Endothelial cell of umbilical vein (primary cell): ENCODE data around the gene TMEM97. TPM values are rescaled to one million over a fixed set of nuclear protein-coding genes. Genes with fewer than 3 reads are reported as not detected.

Experiments used
- BruUV-seq: library from RNA; stranded (reverse); fragments of 400-500 nt; replicated peaks from 2 replicates; lab custom pipeline; 2021; lab: Mats Ljungman, UMichigan
- CTCF ChIA-PET: fragments of 300-600, 350-600 bp; sonication (Branson Sonifier 250); formaldehyde crosslinking; loops from one replicate; lab custom pipeline; 2021; ENCODE audit warnings: antibody characterized with exemption, inconsistent platforms; lab: Charles Lee
- POLR2A ChIA-PET: fragments of 300-600, 350-600 bp; sonication (Branson Sonifier 250); formaldehyde crosslinking; loops from one replicate; lab custom pipeline; 2021; ENCODE audit warnings: antibody characterized with exemption, inconsistent platforms; lab: Charles Lee
- DNase-seq: peaks from one replicate; pipeline ENCODE4 v3.0.0-alpha.2; 2011; ENCODE audit warnings: low read depth, low spot score
- FAIRE-seq: peaks from 2 replicates; lab custom pipeline; 2011; peaks lifted over from hg19 to GRCh38; lab: Jason Lieb, UNC
- H2AFZ ChIP-seq: 2 replicates; pipeline ENCODE4 v1.6.0; 2012; ENCODE audit warnings: low read depth, low read length, control low read depth, inconsistent platforms
- H3K27ac ChIP-seq: 2 replicates; pipeline ENCODE4 v1.5.1; 2011; ENCODE audit warnings: low read depth, mild to moderate bottlenecking, control low read depth, low read length, moderate library complexity; ENCODE audit not compliant: insufficient read depth
- H3K27me3 ChIP-seq, 2 experiments: 2 replicates each; pipeline versions ENCODE4 v1.6.0 to v1.6.1; 2011; ENCODE audit warnings: low read length in 2 of 2, mixed read lengths in 1 of 2; ENCODE audit not compliant: control insufficient read depth in 2 of 2, insufficient read depth in 2 of 2
- H3K36me3 ChIP-seq, 2 experiments: 2 replicates in 1 of 2; 3 replicates in 1 of 2; pipeline ENCODE4 v1.5.1; 2011; ENCODE audit warnings: low read length in 2 of 2, mild to moderate bottlenecking in 1 of 2, moderate library complexity in 1 of 2; ENCODE audit not compliant: control insufficient read depth in 2 of 2, insufficient read depth in 2 of 2; ENCODE audit errors: extremely low read depth in 1 of 2
- H3K4me1 ChIP-seq: 3 replicates; pipeline ENCODE4 v1.5.1; 2011; ENCODE audit warnings: mild to moderate bottlenecking, low read length; ENCODE audit not compliant: control insufficient read depth, insufficient read depth; ENCODE audit errors: extremely low read depth
- H3K4me2 ChIP-seq: 2 replicates; pipeline ENCODE4 v1.6.1; 2011; ENCODE audit warnings: low read length, control low read depth, mixed read lengths; ENCODE audit not compliant: insufficient read depth
- H3K4me3 ChIP-seq, 3 experiments: fragments of 200-600 bp in 1 of 3; sonication (generic), shearing (Covaris generic) in 1 of 3; replicated peaks in 1 of 3; 2 replicates each; pipeline ENCODE4 v1.5.1; 2011 to 2016; ENCODE audit warnings: control low read depth in 3 of 3, low read length in 3 of 3, mild to moderate bottlenecking in 2 of 3, inconsistent platforms in 1 of 3, low read depth in 1 of 3, moderate library complexity in 1 of 3; ENCODE audit not compliant: insufficient read depth in 1 of 3
- H3K79me2 ChIP-seq: 2 replicates; pipeline ENCODE4 v1.6.0; 2012; ENCODE audit warnings: low read length, inconsistent platforms; ENCODE audit not compliant: control insufficient read depth, insufficient read depth
- H3K9ac ChIP-seq: replicated peaks from 2 replicates; pipeline ENCODE3; 2011; ENCODE audit warnings: low read length, control low read depth; ENCODE audit not compliant: insufficient read depth; ENCODE audit errors: extremely low read depth
- H3K9me1 ChIP-seq: replicated peaks from 3 replicates; pipeline ENCODE4 v1.6.0; 2011; ENCODE audit warnings: mild to moderate bottlenecking, low read length; ENCODE audit not compliant: control insufficient read depth, insufficient read depth; ENCODE audit errors: extremely low read depth
- H3K9me3 ChIP-seq: replicated peaks from 2 replicates; pipeline ENCODE4 v1.5.1; 2012; ENCODE audit warnings: low read length, inconsistent platforms; ENCODE audit not compliant: control insufficient read depth, insufficient read depth
- H4K20me1 ChIP-seq: replicated peaks from 2 replicates; pipeline ENCODE3; 2011; ENCODE audit warnings: mild to moderate bottlenecking, low read length; ENCODE audit not compliant: control insufficient read depth, insufficient read depth; ENCODE audit errors: extremely low read depth
- CTCF ChIP-seq, 2 donors: IDR thresholded peaks; 1 replicate in 1 of 2; 2 replicates in 1 of 2; pipeline ENCODE4 v1.5.1; 2011; ENCODE audit warnings: low read length in 2 of 2, mild to moderate bottlenecking in 2 of 2, moderate library complexity in 2 of 2, control low read depth in 1 of 2, inconsistent platforms in 1 of 2, low read depth in 1 of 2; ENCODE audit not compliant: insufficient read depth in 1 of 2; ENCODE audit errors: extremely low read depth in 1 of 2
- EZH2 ChIP-seq: IDR thresholded peaks from 2 replicates; pipeline ENCODE4 v1.6.1; 2012; ENCODE audit warnings: borderline replicate concordance, low read depth, mild to moderate bottlenecking, moderate library complexity, low read length, inconsistent platforms; ENCODE audit not compliant: severe bottlenecking
- FOS ChIP-seq: IDR thresholded peaks from 2 replicates; pipeline ENCODE4 v1.6.1; 2011; ENCODE audit warnings: mild to moderate bottlenecking, low read length, moderate library complexity, borderline replicate concordance; ENCODE audit not compliant: insufficient read depth
- GATA2 ChIP-seq: IDR thresholded peaks from 2 replicates; pipeline ENCODE4 v1.7.0; 2011; ENCODE audit warnings: low read depth, mild to moderate bottlenecking, moderate library complexity, mixed read lengths, low read length; ENCODE audit not compliant: insufficient read length, insufficient read depth
- JUN ChIP-seq: IDR thresholded peaks from 2 replicates; pipeline ENCODE4 v1.6.1; 2011; ENCODE audit warnings: borderline replicate concordance, low read depth; ENCODE audit not compliant: insufficient read length, insufficient read depth
- MYC ChIP-seq: IDR thresholded peaks from one replicate; pipeline ENCODE4 v1.6.1; 2011; ENCODE audit warnings: mild to moderate bottlenecking, low read depth, low read length
- POLR2A ChIP-seq: IDR thresholded peaks from 2 replicates; pipeline ENCODE4 v1.6.1; 2012; ENCODE audit warnings: low read depth, mild to moderate bottlenecking, control low read depth, low read length
- POLR2AphosphoS5 ChIP-seq: IDR thresholded peaks from 2 replicates; pipeline ENCODE4 v1.6.1; 2012; ENCODE audit warnings: low read depth, mild to moderate bottlenecking, control low read depth, low read length, moderate library complexity; ENCODE audit not compliant: insufficient read depth
- dilution Hi-C: fragments of 300-500 bp; cut with MboI; formaldehyde crosslinking; loops from one replicate; pipeline ENCODE4 v1.15.0; 2019; ENCODE audit warnings: low sequenced_read_pairs; ENCODE audit not compliant: extremely low pct_ligation_motif_present
- intact Hi-C: fragments of 100-400 bp; cut with micrococcal nuclease; formaldehyde crosslinking; loops from one replicate; pipeline ENCODE4 v1.10.0; 2022
- polyA plus RNA-seq, 4 experiments: library from polyadenylated mRNA; depleted of rRNA in 3 of 4; stranded (reverse) in 3 of 4; unstranded in 1 of 4; fragments of >200 nt; gene quantifications; 2 replicates each; pipeline versions ENCODE4 v1.2.1 to v1.2.3, GENCODE V29; 2011 to 2012; ENCODE audit warnings: missing spikeins in 1 of 4
- total RNA-seq: library from RNA; stranded (reverse); gene quantifications from 2 replicates; pipeline ENCODE4 v1.2.3, GENCODE V29; 2021
- TF ChIP-seq, protein P1 (sequence below): IDR thresholded peaks from 2 replicates; pipeline ENCODE4 v1.6.1; 2011; ENCODE audit not compliant: insufficient read depth, insufficient read length

Gene TMEM97
- total and polyA plus RNA-seq, 2 donors (not counting 3 experiments of a cell fraction or from before 2014, with no cell fraction given): 27.0 to 43.5 TPM

DNA sequence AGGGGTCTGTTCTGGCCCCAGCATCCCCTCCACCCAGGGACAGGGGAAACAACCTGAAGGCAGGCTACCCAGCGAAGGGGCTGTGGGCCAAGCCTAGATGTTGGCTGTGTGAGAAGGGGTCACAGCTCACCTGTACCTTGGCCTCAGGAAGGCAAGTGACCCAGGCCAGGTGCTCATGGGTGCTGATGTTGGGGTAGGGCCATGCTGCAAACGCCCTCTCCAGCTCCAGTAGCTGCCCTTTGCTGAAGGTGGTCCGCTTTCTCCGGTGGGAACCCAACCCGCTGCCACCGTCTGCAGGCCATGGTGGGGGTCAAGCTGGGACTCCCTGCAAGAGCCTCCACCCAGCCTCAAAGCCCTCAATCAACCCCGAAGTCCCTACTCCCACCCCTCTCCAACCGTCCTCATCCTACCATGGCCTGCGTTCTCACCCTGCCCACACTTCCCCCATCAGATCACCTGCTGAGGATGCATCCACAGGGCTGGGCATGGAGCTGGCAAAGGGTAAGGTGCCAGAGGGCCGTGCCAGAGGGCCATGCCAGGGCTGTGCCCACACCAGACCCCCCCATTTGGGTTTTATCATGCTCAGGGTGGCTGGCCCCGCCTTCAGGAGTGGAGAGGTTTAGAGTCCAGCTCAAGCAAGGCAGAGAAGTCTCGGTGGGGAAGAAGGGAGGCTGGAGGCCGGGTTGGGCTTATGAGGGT is 45.8 kb downstream of the TMEM97 start, which contains the start of gene SEBOX:
TSS of gene SEBOX (minus strand) at position 535 of the 699 bp plus-strand sequence. CDS start at position 487, 48 bp downstream.
- CTCF ChIA-PET: interaction anchor here (1.8 kb wide), 1 partner anchor 52 kb away, joined by 5 read pairs; no protein-coding TSS in a partner anchor
- Histone ChIP-seq H3K9me3 (no peaks in the 10 kb centered on the region), H3K27me3 (no peaks in the 10 kb centered on the region), H3K4me1 (no peaks in the 10 kb centered on the region), H3K36me3 (peaks cover 11 to 24% of the 10 kb centered on the region in 2 experiments), H4K20me1 (no peaks in the 10 kb centered on the region), H3K4me3 (no peak within 1 kb of the TSS), H3K4me2 (no peak within 1 kb of the TSS), H3K9ac (no peak within 1 kb of the TSS), H3K9me1 (no peaks in the 10 kb centered on the region), H2AFZ (no peak within 1 kb of the TSS), H3K79me2 (no peaks in the 10 kb centered on the region), H3K27ac (no peak within 1 kb of the TSS)
- POLR2A ChIA-PET: no interaction called here
- dilution Hi-C loops: no loop called here
- no peak for DNase-seq
- FAIRE-seq: no peak
- intact Hi-C loops: no loop called here
- TF ChIP-seq EZH2 (no peak), GATA2 (no peak), JUN (no peak), POLR2AphosphoS5 (no peak), POLR2A (no peak), CTCF (IDR thresholded peaks at IDR 0.05; ENCODE audit: extremely low read depth in 1 of 2, insufficient read depth in 1 of 2, low read depth in 1 of 2, low read length in 2 of 2) (no peak), FOS (no peak), MYC (no peak)
- TF ChIP-seq, protein P1, sequence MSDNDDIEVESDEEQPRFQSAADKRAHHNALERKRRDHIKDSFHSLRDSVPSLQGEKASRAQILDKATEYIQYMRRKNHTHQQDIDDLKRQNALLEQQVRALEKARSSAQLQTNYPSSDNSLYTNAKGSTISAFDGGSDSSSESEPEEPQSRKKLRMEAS: no peak
- no TSS peak for BruUV-seq
